ENCODE measurements around the gene SERPINB1. TPM values are rescaled to one million over a fixed set of nuclear protein-coding genes. Genes with fewer than 3 reads are reported as not detected.

The SERPINB1 gene
- total RNA-seq, 1 experiment from 2014 or later = 73.2 TPM

- POLR2A ChIA-PET = no interaction called here
- ATAC-seq = no peak
- H3K4me2 ChIP-seq (ENCODE audit: low read length) = no peak overlapping the region
- peaks cover 6% of the 10 kb centered on the region in 2 experiments; a peak in 2 of 4 replicates for H3K36me3 ChIP-seq (ENCODE audit: control insufficient read depth in 1 of 2, insufficient read depth in 2 of 2, low read length in 2 of 2)
- CTCF ChIA-PET = no interaction called here
- BruUV-seq (replicated peaks) = no TSS peak
- no peak overlapping the region for H3K27ac ChIP-seq (ENCODE audit: low read depth, low read length)
- RAD21 ChIA-PET (ENCODE audit: low non-redundant PET in 1 of 2, low total read pairs in 2 of 2, uncharacterized antibody in 2 of 2, unreplicated experiment in 2 of 2) = no interaction called here
- H3K79me2 ChIP-seq (ENCODE audit: insufficient read depth, low read length) = no peaks in the 10 kb centered on the region
- H3K9ac ChIP-seq (ENCODE audit: low read length) = no peak overlapping the region
- H3K4me1 ChIP-seq (ENCODE audit: control insufficient read depth in 1 of 2, insufficient read depth in 2 of 2, low read length in 2 of 2) = no peaks in the 10 kb centered on the region; a peak in 1 of 4 replicates
- H3K4me3 ChIP-seq (replicated peaks in 1 of 2; ENCODE audit: low read depth in 1 of 2, low read length in 2 of 2) = no peak overlapping the region
- no peaks in the 10 kb centered on the region for H3K9me3 ChIP-seq (ENCODE audit: control insufficient read depth in 1 of 2, insufficient read depth in 1 of 2, low read depth in 1 of 2, low read length in 2 of 2)
- intact Hi-C loops (cut with micrococcal nuclease) = no loop called here
- no peak overlapping the region for H2AFZ ChIP-seq (ENCODE audit: low read depth, low read length, poor library complexity, severe bottlenecking)
- no peaks in the 10 kb centered on the region for H4K20me1 ChIP-seq (ENCODE audit: insufficient read depth)
- TF ChIP-seq ELF1 (IDR thresholded peaks at IDR 0.05; ENCODE audit: borderline replicate concordance, low read depth) = no peak
- TF ChIP-seq ZBTB33 (IDR thresholded peaks at IDR 0.05; ENCODE audit: extremely low read depth, insufficient replicate concordance, low read length) = no peak
- TF ChIP-seq CEBPB (IDR thresholded peaks at IDR 0.05; ENCODE audit: low read depth) = no peak
- no peak for TF ChIP-seq RAD21 (IDR thresholded peaks at IDR 0.05; ENCODE audit: low read depth)
- no peak for TF ChIP-seq SIN3A (IDR thresholded peaks at IDR 0.05; ENCODE audit: low read depth)
- TF ChIP-seq SRF (IDR thresholded peaks at IDR 0.05; ENCODE audit: low read depth) = no peak
- TF ChIP-seq CBX3 (IDR thresholded peaks at IDR 0.05; ENCODE audit: low read depth) = no peak
- no peak for TF ChIP-seq SP1 (IDR thresholded peaks at IDR 0.05; ENCODE audit: low read depth)
- no peak for TF ChIP-seq CTCF (IDR thresholded peaks at IDR 0.05 in 2 of 3, conservative IDR thresholded peaks at IDR 0.05 in 1 of 3; ENCODE audit: borderline replicate concordance in 1 of 3, insufficient read depth in 1 of 3, low read depth in 2 of 3, low read length in 2 of 3)
- TF ChIP-seq ATF3 (IDR thresholded peaks at IDR 0.05) = no peak
- no peak for TF ChIP-seq TCF7L2 (IDR thresholded peaks at IDR 0.05; ENCODE audit: borderline replicate concordance, extremely low read depth, insufficient read depth, insufficient read length)
- TF ChIP-seq FOSL1 (IDR thresholded peaks at IDR 0.05; ENCODE audit: low read depth) = no peak
- no peak for DNase-seq (ENCODE audit: low read depth, low spot score)
- no peaks in the 10 kb centered on the region for H3K27me3 ChIP-seq (ENCODE audit: insufficient read depth, low read length)
- H3K9me2 ChIP-seq (ENCODE audit: insufficient read depth) = no peaks in the 10 kb centered on the region
Measured at GRCh38 chr6:2884804-2885203, 43.1 kb upstream of the SERPINB1 start.
